H1 (cell line): Measurements from ENCODE around the gene RALA. TPM values are rescaled to one million over a fixed set of nuclear protein-coding genes. Genes with fewer than 3 reads are reported as not detected.

Source experiments
- ASH2L ChIP-seq: fragments of 200-600, 300-600 bp; sonication (generic); IDR thresholded peaks from one replicate; pipeline ENCODE4 v1.7.1; 2017; ENCODE audit warnings: low read length
- BCL11A ChIP-seq, 2 experiments: IDR thresholded peaks; one replicate each; pipeline ENCODE4 v1.6.1; 2011; ENCODE audit warnings: low read depth in 2 of 2, low read length in 2 of 2, mild to moderate bottlenecking in 2 of 2
- CBX5 ChIP-seq: fragments of 300-800, 300-1000 bp; sonication (generic); IDR thresholded peaks from 2 replicates; pipeline ENCODE4 v1.7.1; 2016; ENCODE audit warnings: antibody characterized with exemption, low read length, low read depth
- CBX8 ChIP-seq: fragments of 300-800, 300-1000 bp; sonication (generic); IDR thresholded peaks from 2 replicates; pipeline ENCODE4 v1.7.1; 2016; ENCODE audit warnings: low read depth, low read length, borderline replicate concordance
- CEBPB ChIP-seq: IDR thresholded peaks from 2 replicates; pipeline ENCODE4 v1.6.1; 2012; ENCODE audit warnings: low read depth, low read length
- EZH2 ChIP-seq: fragments of 200-600 bp; sonication (generic); IDR thresholded peaks from 2 replicates; pipeline ENCODE4 v1.7.1; 2012; ENCODE audit warnings: low read depth, mild to moderate bottlenecking, moderate library complexity, low read length, inconsistent platforms; ENCODE audit not compliant: severe bottlenecking
- HDAC2 ChIP-seq, 2 experiments: fragments of 300-600 bp in 1 of 2; sonication (generic) in 1 of 2; IDR thresholded peaks; 2 replicates each; pipeline ENCODE4 v1.6.1; 2011 to 2012; ENCODE audit warnings: low read depth in 2 of 2, low read length in 2 of 2, mild to moderate bottlenecking in 2 of 2, moderate library complexity in 2 of 2, borderline replicate concordance in 1 of 2, inconsistent platforms in 1 of 2
- KDM1A ChIP-seq: fragments of 200-600, 300-600 bp; sonication (generic); IDR thresholded peaks from 2 replicates; pipeline ENCODE4 v1.7.1; 2016; ENCODE audit warnings: mild to moderate bottlenecking, low read length, borderline replicate concordance
- MAFK ChIP-seq: IDR thresholded peaks from 2 replicates; pipeline ENCODE4 v1.6.1; 2012; ENCODE audit warnings: low read depth, mild to moderate bottlenecking, improper control_type of control experiment, low read length
- MAX ChIP-seq: IDR thresholded peaks from 2 replicates; pipeline ENCODE4 v1.6.1; 2012; ENCODE audit warnings: inconsistent platforms
- NRF1 ChIP-seq: IDR thresholded peaks from 2 replicates; pipeline ENCODE4 v1.6.1; 2011; ENCODE audit warnings: mild to moderate bottlenecking, low read depth, low read length, improper control_type of control experiment
- PHF8 ChIP-seq: fragments of 200-600 bp; sonication (generic); conservative IDR thresholded peaks from 2 replicates; pipeline ENCODE4 v1.7.1; 2012; ENCODE audit warnings: low read depth, mild to moderate bottlenecking, inconsistent platforms, low read length, moderate library complexity
- POLR2AphosphoS5 ChIP-seq: IDR thresholded peaks from 2 replicates; pipeline ENCODE4 v1.6.1; 2011; ENCODE audit warnings: low read depth, low read length
- POU5F1 ChIP-seq: IDR thresholded peaks from 2 replicates; pipeline ENCODE4 v1.6.1; 2011; ENCODE audit warnings: low read depth, mild to moderate bottlenecking, low read length, moderate library complexity
- RAD21 ChIP-seq, 2 experiments: IDR thresholded peaks in 1 of 2; conservative IDR thresholded peaks in 1 of 2; 2 replicates each; pipeline ENCODE4 v1.6.1; 2011; ENCODE audit warnings: low read depth in 2 of 2, low read length in 2 of 2, improper control_type of control experiment in 1 of 2, inconsistent platforms in 1 of 2, mild to moderate bottlenecking in 1 of 2, moderate library complexity in 1 of 2
- RXRA ChIP-seq: IDR thresholded peaks from 2 replicates; pipeline ENCODE4 v1.6.1; 2011; ENCODE audit warnings: low read depth, mild to moderate bottlenecking, low read length, moderate library complexity; ENCODE audit not compliant: insufficient read depth
- SIN3A ChIP-seq, 2 experiments: IDR thresholded peaks in 1 of 2; conservative IDR thresholded peaks in 1 of 2; 2 replicates each; pipeline ENCODE4 v1.6.1; 2011 to 2012; ENCODE audit warnings: low read length in 2 of 2, improper control_type of control experiment in 1 of 2, low read depth in 1 of 2, mild to moderate bottlenecking in 1 of 2
- SIX5 ChIP-seq: IDR thresholded peaks from 2 replicates; pipeline ENCODE4 v1.6.1; 2011; ENCODE audit warnings: mild to moderate bottlenecking, low read depth, low read length
- SRF ChIP-seq: IDR thresholded peaks from 2 replicates; pipeline ENCODE4 v1.6.1; 2011; ENCODE audit warnings: mild to moderate bottlenecking, low read depth, low read length, moderate library complexity
- SUZ12 ChIP-seq: fragments of 200-600 bp; sonication (generic); IDR thresholded peaks from 2 replicates; pipeline ENCODE4 v1.6.1; 2012; ENCODE audit warnings: mild to moderate bottlenecking, inconsistent platforms, low read length, moderate library complexity, mixed read lengths
- TAF1 ChIP-seq: IDR thresholded peaks from 2 replicates; pipeline ENCODE4 v1.6.1; 2011; ENCODE audit warnings: mild to moderate bottlenecking, low read depth, low read length
- TEAD4 ChIP-seq: IDR thresholded peaks from 2 replicates; pipeline ENCODE4 v1.6.1; 2012; ENCODE audit warnings: low read depth, low read length, inconsistent platforms, mixed read lengths
- USF2 ChIP-seq: IDR thresholded peaks from 2 replicates; pipeline ENCODE4 v1.6.1; 2011; ENCODE audit warnings: low read length, improper control_type of control experiment
- polyA plus RNA-seq, 7 experiments: library from polyadenylated mRNA; depleted of rRNA in 3 of 7; stranded (reverse) in 5 of 7; unstranded in 2 of 7; fragments of >200 nt in 5 of 7; fragments of 200-250 nt in 2 of 7; gene quantifications; 1 replicate in 5 of 7; 2 replicates in 1 of 7; 4 replicates in 1 of 7; pipeline versions ENCODE4 v1.2.1 to v1.2.3, GENCODE V29; 2011 to 2013; ENCODE audit warnings: missing spikeins in 2 of 7, mixed read lengths in 2 of 7
- total RNA-seq: library from RNA; stranded (reverse); fragmentation: NEBNext Ultra II Directional; extraction: Animal tissue kit (Norgen Biotek cat#: 25700); gene quantifications from 2 replicates; pipeline ENCODE4 v1.2.1, GENCODE V29; 2021

RALA gene
- total and polyA plus RNA-seq, 2 of the 8 experiments (the other 6 are each of a cell fraction or from before 2014, with no cell fraction given) = 24.1 to 72.8 TPM

- TF ChIP-seq MAFK (no peak), MAX (no peak), KDM1A (no peak), SIX5 (no peak), NRF1 (no peak), ASH2L (no peak), USF2 (no peak), BCL11A (IDR thresholded peaks at IDR 0.05; ENCODE audit: low read depth in 2 of 2, low read length in 2 of 2) (peak in 1 of 2 experiments; percentile 34), RXRA (no peak), RAD21 (IDR thresholded peaks at IDR 0.05 in 1 of 2, conservative IDR thresholded peaks at IDR 0.05 in 1 of 2; ENCODE audit: low read depth in 2 of 2, low read length in 2 of 2) (no peak), SIN3A (conservative IDR thresholded peaks at IDR 0.05 in 1 of 2, IDR thresholded peaks at IDR 0.05 in 1 of 2; ENCODE audit: low read depth in 1 of 2, low read length in 2 of 2) (no peak), CBX5 (no peak), POU5F1 (no peak), EZH2 (no peak), HDAC2 (IDR thresholded peaks at IDR 0.05; ENCODE audit: borderline replicate concordance in 1 of 2, low read depth in 2 of 2, low read length in 2 of 2) (no peak), SRF (no peak), CEBPB (no peak), SUZ12 (no peak), TEAD4 (peak; percentile 92), CBX8 (no peak), POLR2AphosphoS5 (no peak), TAF1 (no peak), PHF8 (no peak)
Measured at GRCh38 chr7:39589323-39590111, 33.9 kb upstream of the RALA start (continued).
